Vagina (tissue), 2 donors: ENCODE data around the gene AGPAT3. TPM values are rescaled to one million over a fixed set of nuclear protein-coding genes. Genes with fewer than 3 reads are reported as not detected.

Source experiments
- DNase-seq, 2 donors: peaks; one replicate each; pipeline ENCODE4 v3.0.0-alpha.2; 2017; ENCODE audit errors: extremely low spot score in 2 of 2
- H3K27ac ChIP-seq: fragments of 200-600 bp; sonication (generic); one replicate; pipeline ENCODE4 v1.5.1; 2019
- H3K27me3 ChIP-seq: fragments of 200-600 bp; sonication (generic); one replicate; pipeline ENCODE4 v1.5.1; 2019
- H3K36me3 ChIP-seq, 2 donors: fragments of 200-600 bp; sonication (generic); one replicate each; pipeline ENCODE4 v1.5.1; 2017 to 2019
- H3K4me1 ChIP-seq: fragments of 200-600 bp; sonication (generic); one replicate; pipeline ENCODE4 v1.5.1; 2019
- H3K4me3 ChIP-seq, 2 donors: fragments of 200-600 bp; sonication (generic); 1 replicate in 1 of 2; 2 replicates in 1 of 2; pipeline ENCODE4 v1.5.1; 2016 to 2019
- H3K9me3 ChIP-seq: fragments of 200-600 bp; sonication (generic); one replicate; pipeline ENCODE4 v1.5.1; 2019
- CTCF ChIP-seq, 3 experiments: fragments of 450-650 bp in 2 of 3; fragments of 200-600 bp in 1 of 3; sonication (generic) in 1 of 3; IDR thresholded peaks; one replicate each; pipeline ENCODE4 v1.5.1; 2017 to 2019; ENCODE audit warnings: antibody characterized with exemption in 3 of 3, mild to moderate bottlenecking in 2 of 3, moderate library complexity in 2 of 3
- POLR2A ChIP-seq, 2 donors: fragments of 450-650 bp; IDR thresholded peaks; one replicate each; pipeline ENCODE4 v1.6.1; 2017; ENCODE audit warnings: antibody characterized with exemption in 2 of 2, mild to moderate bottlenecking in 2 of 2, moderate library complexity in 2 of 2
- POLR2AphosphoS5 ChIP-seq, 2 donors: sonication (generic); formaldehyde crosslinking; IDR thresholded peaks; one replicate each; pipeline ENCODE4 v1.9.0; 2017; ENCODE audit warnings: antibody characterized with exemption in 2 of 2, mild to moderate bottlenecking in 2 of 2, low read depth in 1 of 2; ENCODE audit not compliant: insufficient read depth in 1 of 2
- intact Hi-C: fragments of 100-400 bp; cut with DNase I; formaldehyde crosslinking; loops from one replicate; pipeline ENCODE4 v1.15.1; 2023
- total RNA-seq: library from RNA; depleted of rRNA; stranded (reverse); fragments of >200 nt; gene quantifications from one replicate; pipeline ENCODE4 v1.2.3, GENCODE V29; 2016

AGPAT3 gene
- total RNA-seq, 1 donor from 2014 or later: 34.4 TPM

GRCh38 chr21:43959231-43960116 lies 94.5 kb downstream of the AGPAT3 start:
- no peak for DNase-seq
- Histone ChIP-seq H3K4me3 (no peak overlapping the region), H3K27me3 (no peaks in the 10 kb centered on the region), H3K4me1 (no peaks in the 10 kb centered on the region), H3K9me3 (no peaks in the 10 kb centered on the region), H3K27ac (no peak overlapping the region), H3K36me3 (peaks cover 0 to 12% of the 10 kb centered on the region in 2 donors)
- TF ChIP-seq POLR2AphosphoS5 (IDR thresholded peaks at IDR 0.05; ENCODE audit: insufficient read depth in 1 of 2, low read depth in 1 of 2) (no peak), POLR2A (IDR thresholded peaks at IDR 0.05) (no peak), CTCF (IDR thresholded peaks at IDR 0.05) (no peak)
- intact Hi-C loops: no loop called here

GRCh38 chr21:43961382-43961909 lies 96.4 kb downstream of the AGPAT3 start:
- TF ChIP-seq POLR2A (IDR thresholded peaks at IDR 0.05): no peak
- TF ChIP-seq POLR2AphosphoS5 (IDR thresholded peaks at IDR 0.05; ENCODE audit: insufficient read depth in 1 of 2, low read depth in 1 of 2): no peak
- no peak for TF ChIP-seq CTCF (IDR thresholded peaks at IDR 0.05)
- intact Hi-C loops: no loop called here
- H3K4me1 ChIP-seq: no peaks in the 10 kb centered on the region
- H3K36me3 ChIP-seq: peaks cover 0 to 12% of the 10 kb centered on the region in 2 donors
- no peak overlapping the region for H3K27ac ChIP-seq
- no peaks in the 10 kb centered on the region for H3K9me3 ChIP-seq
- H3K27me3 ChIP-seq: no peaks in the 10 kb centered on the region
- H3K4me3 ChIP-seq: no peak overlapping the region
- no peak for DNase-seq

DNA sequence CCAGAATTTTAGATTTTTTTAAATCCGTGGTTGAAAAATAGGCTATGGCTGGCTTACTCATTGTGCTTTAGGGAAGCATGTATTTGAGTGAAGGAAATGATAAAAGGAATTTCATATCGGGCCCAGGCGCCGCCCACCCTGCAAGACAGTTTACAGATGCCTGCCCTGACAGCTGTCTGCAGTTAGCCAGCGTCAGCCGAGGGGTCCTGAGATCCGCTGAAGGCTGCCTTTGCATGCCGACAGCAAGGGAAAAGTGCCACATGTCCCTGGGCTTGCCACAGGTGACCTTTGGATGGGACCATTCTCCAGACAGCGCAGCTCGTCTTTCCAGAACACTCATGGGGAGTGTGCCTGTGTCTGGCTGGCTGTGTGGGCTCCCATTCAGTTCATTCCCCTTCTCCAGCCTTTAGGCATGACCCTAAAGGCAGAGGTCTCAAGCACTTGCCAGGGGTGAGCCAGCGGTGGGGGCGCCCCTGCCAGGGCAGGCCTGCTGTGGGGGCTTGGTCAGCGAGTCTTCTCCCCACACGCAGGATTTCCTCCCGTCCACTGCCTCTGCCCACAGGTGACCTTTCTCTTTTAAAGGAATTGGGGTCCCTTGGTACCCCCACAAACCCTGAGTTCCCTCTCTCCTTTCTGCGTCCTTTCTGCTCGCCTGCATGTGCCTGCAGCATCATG lies 101.0 kb downstream of the AGPAT3 start:
- H3K27me3 ChIP-seq: no peaks in the 10 kb centered on the region
- no peak overlapping the region for H3K4me3 ChIP-seq
- peaks cover 0 to 25% of the 10 kb centered on the region in 2 donors for H3K36me3 ChIP-seq
- H3K9me3 ChIP-seq: no peaks in the 10 kb centered on the region
- no peak for DNase-seq
- intact Hi-C loops: no loop called here
- no peaks in the 10 kb centered on the region for H3K4me1 ChIP-seq
- TF ChIP-seq CTCF (IDR thresholded peaks at IDR 0.05) (no peak), POLR2AphosphoS5 (IDR thresholded peaks at IDR 0.05; ENCODE audit: insufficient read depth in 1 of 2, low read depth in 1 of 2) (no peak), POLR2A (IDR thresholded peaks at IDR 0.05) (no peak)
- H3K27ac ChIP-seq: no peak overlapping the region

- no peaks in the 10 kb centered on the region for H3K9me3 ChIP-seq
- no peak for DNase-seq
- H3K36me3 ChIP-seq: peaks cover 0 to 34% of the 10 kb centered on the region in 2 donors
- no peaks in the 10 kb centered on the region for H3K4me1 ChIP-seq
- intact Hi-C loops: no loop called here
- TF ChIP-seq CTCF (IDR thresholded peaks at IDR 0.05): no peak
- no peak for TF ChIP-seq POLR2A (IDR thresholded peaks at IDR 0.05)
- no peaks in the 10 kb centered on the region for H3K27me3 ChIP-seq
- no peak overlapping the region for H3K27ac ChIP-seq
- H3K4me3 ChIP-seq: no peak overlapping the region
These were observed 102.0 kb downstream of the AGPAT3 start for GRCh38 chr21:43966946-43967512.
